GM19452 (cell line): Measurements from ENCODE around the gene TADA3.
A peak's percentile ranks its signal among the peaks of the same experiment; 100 is the strongest.

ENCODE experiments used
- ATAC-seq: cut with Tn5 transposase; IDR thresholded peaks from one replicate; pipeline ENCODE4 v1.9.1; 2021; ENCODE audit not compliant: unreplicated experiment

Gene TADA3

GRCh38 chr3:9792405-9793160 lies at the start of gene TADA3, which contains the start of gene ARPC4:
Gene TADA3 (minus strand): TSS chr3:9792473. CDS start chr3:9791466, 1,007 bp downstream.
Gene ARPC4 (plus strand): TSS chr3:9793082. CDS start chr3:9793122, 40 bp downstream.
- ATAC-seq = peak; percentile 79

DNA sequence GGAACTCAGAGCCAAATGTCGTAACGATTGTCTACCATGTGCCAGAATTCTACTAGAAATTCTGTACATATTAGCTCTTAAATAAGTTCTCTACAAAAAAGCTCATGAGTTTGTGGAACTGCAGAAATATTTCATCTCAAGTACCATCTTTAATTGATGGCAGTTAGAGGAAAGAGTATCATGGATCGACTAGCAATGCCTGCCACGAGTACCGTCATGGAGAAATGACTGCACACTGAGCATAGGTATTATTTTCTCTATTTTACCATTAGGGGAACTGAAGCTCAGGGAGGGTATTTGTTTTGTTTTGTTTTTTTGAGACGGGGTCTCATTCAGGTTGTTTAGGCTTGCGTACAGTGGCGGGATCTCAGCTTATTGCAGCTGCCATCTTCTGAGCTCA lies 48.7 kb upstream of the TADA3 start:
- no peak for ATAC-seq

DNA sequence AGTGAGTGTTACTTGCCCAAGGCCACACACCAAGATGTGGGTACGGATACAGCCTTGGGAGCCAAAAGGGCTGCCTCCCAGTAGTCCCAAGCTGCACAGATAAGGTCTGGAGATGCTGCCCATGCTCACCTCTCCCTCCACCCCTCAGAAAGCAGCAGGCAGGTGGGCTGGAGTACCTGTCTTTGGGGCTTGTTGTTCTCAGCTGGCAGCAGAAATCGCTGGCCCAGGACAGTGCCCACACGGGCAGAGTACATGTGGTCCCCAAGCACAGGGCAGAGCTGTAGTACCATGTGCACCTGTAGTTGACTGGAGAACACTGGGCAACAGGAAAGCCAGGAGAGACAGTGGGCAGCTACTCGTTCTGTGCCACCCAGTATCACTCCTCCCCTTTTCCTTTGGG lies 46.6 kb upstream of the TADA3 start:
- ATAC-seq = no peak

- ATAC-seq = no peak
Observed at GRCh38 chr3:9837701-9838582, 45.7 kb upstream of the TADA3 start.

GRCh38 chr3:9834520-9835380 lies 42.5 kb upstream of the TADA3 start:
- no peak for ATAC-seq

DNA sequence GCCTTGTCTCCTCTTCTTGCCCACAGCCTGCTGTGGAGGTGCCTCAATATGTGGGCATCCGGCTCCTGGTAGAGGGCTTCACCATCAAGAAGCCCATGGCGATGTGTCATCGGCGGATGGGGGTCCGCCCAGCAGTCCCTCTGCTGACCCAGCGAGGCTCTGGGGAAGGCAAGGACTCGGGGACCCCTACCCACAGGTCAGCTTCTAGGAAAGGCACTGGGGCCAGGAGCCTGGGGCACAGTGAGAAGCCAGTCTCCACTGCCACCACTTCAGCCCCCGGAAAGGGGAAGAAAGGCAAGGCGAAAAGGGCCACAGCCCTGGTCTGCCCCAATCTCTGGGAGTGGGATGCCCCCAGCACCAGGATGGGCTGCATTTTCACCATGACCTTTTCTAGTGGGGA lies 40.8 kb upstream of the TADA3 start:
- ATAC-seq = no peak

GRCh38 chr3:9831253-9831652 lies 39.0 kb upstream of the TADA3 start:
- no peak for ATAC-seq

DNA sequence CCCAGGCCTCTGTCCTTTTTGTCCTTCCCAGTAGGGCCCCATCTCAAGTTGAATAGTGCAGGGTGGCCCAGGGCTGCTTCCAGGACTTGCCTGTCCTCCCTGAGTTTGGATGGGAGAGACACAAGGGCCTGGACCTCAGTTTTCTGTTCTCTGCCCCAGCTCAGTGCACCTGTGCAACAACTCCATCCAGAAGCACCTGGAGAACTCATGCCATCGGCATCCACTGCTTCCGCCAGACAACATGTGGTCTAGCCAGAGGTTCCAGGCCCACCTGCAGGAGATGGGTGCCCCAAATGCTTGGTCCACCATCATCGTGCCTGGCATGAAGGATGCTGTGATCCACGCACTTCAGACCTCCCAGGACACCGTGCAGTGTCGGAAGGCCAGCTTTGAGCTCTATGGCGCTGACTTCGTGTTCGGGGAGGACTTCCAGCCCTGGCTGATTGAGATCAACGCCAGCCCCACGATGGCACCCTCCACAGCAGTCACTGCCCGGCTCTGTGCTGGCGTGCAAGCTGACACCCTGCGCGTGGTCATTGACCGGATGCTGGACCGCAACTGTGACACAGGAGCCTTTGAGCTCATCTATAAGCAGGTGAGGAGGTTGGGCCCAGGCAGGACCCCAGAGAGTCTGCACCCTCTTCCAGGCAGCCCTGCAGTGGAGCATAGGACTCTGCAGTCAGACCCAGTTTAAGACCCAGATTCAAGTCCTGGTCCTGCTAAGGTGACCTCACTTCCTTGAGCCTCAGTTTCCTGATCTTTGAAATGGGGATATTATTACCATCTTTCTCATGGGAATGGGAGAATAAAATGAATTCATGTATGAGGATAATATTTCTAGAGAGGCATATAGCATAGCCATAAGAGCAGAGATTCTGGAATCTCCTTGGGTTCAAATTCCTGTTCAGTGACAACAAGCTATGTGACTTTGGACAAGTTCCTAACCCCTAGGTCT lies 36.8 kb upstream of the TADA3 start:
- no peak for ATAC-seq

DNA sequence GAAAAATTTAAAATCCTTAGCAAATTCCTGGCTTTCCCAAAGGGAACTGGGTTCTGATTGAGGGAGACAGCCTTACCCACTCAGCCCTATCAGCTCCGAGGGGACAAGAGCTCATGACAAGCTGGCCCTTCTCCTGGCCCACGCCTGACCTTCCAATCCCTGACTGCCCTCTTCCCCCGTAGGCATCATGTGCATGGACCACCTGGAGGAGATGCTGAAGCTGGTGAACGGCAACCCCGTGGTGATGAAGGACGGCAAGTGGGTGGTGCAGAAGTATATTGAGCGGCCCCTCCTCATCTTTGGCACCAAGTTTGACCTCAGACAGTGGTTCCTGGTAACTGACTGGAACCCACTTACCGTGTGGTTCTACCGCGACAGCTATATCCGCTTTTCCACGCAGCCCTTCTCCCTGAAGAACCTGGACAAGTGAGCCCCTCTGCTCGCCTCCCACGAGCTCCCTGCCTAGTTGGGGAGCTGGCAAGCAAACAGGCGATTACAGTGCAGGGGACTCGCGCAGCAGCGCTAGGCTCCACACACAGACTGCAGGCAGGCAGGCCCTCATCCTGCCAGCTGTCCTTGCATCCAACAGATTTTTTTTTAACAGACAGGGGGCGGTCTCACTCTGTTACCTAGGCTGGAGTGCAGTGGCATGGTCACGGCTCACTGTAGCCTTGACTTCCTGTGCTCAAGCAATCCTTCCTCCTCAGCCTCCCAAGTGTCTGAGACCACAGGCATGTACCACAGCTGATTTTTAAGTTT lies 34.7 kb upstream of the TADA3 start:
- no peak for ATAC-seq

- ATAC-seq = no peak
Observed at GRCh38 chr3:9825451-9826040, 33.3 kb upstream of the TADA3 start.

GRCh38 chr3:9820946-9821345 lies 28.7 kb upstream of the TADA3 start:
- ATAC-seq = no peak

DNA sequence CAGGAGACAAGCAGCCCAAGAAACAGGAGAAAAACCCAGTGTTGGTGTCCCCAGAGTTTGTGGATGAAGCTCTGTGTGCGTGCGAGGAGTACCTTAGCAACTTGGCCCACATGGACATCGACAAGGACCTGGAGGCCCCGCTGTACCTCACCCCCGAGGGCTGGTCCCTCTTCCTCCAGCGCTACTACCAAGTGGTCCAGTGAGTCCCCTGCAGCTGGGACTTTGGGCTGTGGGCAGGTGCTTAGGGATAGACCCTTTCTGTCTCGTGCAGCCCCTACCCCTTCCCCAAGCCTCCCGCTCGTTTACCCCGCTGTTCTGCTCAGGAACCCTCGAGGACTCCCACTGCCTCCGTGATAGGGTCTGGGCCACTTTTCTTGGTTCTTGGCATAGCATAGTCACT lies 28.3 kb upstream of the TADA3 start:
- ATAC-seq = no peak

DNA sequence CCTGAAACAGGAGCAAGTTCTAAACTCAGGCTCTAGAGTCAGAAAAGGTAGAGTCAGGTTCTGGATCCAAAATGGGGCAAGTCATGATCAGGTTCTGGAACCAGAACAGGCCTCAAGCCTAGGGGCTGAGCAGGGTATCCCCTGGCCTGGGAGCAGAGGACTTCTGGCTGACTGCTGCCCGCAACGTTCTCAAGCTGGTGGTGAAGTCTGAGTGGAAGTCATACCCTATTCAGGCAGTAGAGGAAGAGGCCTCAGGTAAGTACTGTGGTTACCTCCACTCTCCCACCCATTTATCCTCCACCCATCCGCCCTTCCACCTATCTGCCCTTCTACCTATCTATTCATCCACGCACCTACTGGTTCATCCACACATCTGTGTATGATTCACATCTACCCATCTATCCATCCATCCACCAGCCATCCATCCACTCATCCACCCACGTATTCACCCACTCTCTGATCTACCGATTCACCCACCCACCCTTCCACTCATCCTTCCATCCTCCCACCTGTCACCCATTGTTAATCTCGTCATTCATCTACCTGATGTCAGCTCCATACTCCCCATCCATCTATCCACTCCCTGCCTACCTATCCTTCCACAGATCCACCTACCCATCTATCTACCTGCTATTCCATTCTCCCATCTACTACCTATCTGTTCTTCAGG lies 26.5 kb upstream of the TADA3 start:
- ATAC-seq = no peak

DNA sequence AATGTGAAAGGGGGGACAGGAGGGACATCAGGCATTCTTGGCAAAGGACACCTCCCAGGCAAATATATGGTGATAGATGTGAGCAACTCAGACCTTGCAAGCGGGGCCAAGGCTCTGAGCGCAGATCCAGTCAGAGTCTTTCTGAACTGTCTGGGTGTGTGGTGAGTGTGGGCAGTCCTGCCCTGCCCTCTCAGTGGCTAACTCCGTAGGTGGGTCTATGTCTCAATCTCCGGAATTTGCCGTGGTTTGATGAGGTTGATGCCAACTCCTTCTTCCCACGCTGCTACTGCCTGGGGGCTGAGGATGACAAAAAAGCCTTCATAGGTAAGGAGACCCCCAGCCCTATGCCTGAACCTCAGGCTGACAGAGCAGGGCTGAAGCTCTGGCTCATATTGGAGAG lies 25.2 kb upstream of the TADA3 start:
- no peak for ATAC-seq

- ATAC-seq = no peak
Observed at GRCh38 chr3:9815986-9816385, 23.7 kb upstream of the TADA3 start.

GRCh38 chr3:9812870-9813483 lies 20.7 kb upstream of the TADA3 start:
- no peak for ATAC-seq

DNA sequence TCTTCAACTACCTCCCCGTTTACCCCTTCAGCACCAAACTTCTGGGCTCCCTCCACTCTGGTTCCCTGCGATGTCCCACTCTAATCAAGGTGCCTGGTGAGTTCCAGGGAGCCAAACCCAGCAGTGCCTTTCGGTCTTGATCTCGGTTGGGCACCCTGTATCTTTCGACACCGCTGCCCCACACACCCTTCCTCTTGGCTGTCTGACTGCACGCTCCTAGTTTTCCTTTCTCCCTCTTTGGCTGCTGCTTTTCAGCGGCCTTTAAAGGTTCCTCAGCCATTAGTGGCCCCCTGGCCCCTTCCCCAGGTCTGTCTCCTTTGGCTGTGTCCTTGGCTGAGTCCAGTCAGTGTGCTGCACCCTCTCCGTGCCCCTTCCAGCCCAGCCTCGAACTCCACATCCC lies 18.6 kb upstream of the TADA3 start:
- ATAC-seq = no peak

DNA sequence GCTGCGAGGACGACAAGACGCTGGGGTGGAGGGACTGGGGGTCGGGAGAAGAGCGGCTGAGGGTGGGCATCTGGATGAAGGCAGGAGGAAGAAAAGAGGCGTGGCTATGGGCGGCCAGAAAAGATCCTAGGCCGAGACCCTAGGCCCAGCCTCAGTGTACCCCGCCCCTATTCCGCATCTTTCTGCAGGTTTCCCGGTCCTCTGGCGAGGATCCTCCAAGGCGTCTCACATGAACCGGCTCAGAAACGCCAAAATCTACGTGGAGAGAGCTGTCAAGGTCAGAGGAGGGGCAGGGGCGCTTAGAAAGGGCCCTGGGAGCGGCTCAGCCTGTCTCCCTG lies 18.1 kb upstream of the TADA3 start:
- no peak for ATAC-seq
